HL-60 (cell line): Measurements from ENCODE around the gene HOXA7.

Source experiments
- CTCF ChIP-seq: IDR thresholded peaks from one replicate; pipeline ENCODE4 v1.5.1; 2011; ENCODE audit warnings: low read length, control low read depth, inconsistent platforms; ENCODE audit not compliant: insufficient read depth
- GABPA ChIP-seq: IDR thresholded peaks from 2 replicates; pipeline ENCODE4 v1.6.1; 2012; ENCODE audit warnings: low read depth

DNA sequence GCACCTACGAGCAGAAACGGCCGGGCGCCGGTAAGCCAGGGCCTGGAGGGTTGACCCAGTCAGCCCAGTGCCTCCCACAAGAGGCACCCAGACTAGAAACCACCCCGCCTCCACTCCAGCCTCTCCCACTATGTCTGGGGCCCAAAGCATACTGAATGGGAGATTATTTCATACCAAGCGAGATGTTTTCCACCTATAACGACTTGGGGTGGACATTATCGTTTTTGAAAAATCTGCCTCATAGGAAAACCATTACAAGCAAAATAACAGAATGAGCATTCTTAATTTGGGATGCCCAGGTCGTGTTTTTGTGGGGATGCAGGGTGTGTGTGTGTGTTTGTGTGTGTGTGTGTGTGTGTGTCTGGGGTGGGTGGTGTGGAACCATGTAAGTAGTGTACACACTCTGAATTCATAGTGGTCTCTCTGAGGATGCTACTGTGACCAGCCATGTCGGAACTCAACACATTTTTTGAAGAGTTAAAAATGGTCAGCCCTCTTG, 10.5 kb downstream of the HOXA7 start:
- no peak for TF ChIP-seq GABPA
- no peak for TF ChIP-seq CTCF
